ENCODE data around the gene HTRA1. TPM values are rescaled to one million over a fixed set of nuclear protein-coding genes. Genes with fewer than 3 reads are reported as not detected.

The HTRA1 gene
- total and polyA plus RNA-seq, 2 donors (not counting 1 experiment from before 2014, with no cell fraction given): 109 to 216 TPM

GRCh38 chr10:122471531-122472177 lies 10.3 kb downstream of the HTRA1 start:
- H3K9me3 ChIP-seq (ENCODE audit: control insufficient read depth, insufficient read depth, low read depth, low read length): no peaks in the 10 kb centered on the region
- TF ChIP-seq, protein P1, sequence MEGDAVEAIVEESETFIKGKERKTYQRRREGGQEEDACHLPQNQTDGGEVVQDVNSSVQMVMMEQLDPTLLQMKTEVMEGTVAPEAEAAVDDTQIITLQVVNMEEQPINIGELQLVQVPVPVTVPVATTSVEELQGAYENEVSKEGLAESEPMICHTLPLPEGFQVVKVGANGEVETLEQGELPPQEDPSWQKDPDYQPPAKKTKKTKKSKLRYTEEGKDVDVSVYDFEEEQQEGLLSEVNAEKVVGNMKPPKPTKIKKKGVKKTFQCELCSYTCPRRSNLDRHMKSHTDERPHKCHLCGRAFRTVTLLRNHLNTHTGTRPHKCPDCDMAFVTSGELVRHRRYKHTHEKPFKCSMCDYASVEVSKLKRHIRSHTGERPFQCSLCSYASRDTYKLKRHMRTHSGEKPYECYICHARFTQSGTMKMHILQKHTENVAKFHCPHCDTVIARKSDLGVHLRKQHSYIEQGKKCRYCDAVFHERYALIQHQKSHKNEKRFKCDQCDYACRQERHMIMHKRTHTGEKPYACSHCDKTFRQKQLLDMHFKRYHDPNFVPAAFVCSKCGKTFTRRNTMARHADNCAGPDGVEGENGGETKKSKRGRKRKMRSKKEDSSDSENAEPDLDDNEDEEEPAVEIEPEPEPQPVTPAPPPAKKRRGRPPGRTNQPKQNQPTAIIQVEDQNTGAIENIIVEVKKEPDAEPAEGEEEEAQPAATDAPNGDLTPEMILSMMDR (conservative IDR thresholded peaks at IDR 0.05 in 1 of 2, IDR thresholded peaks at IDR 0.05 in 1 of 2; ENCODE audit: low read depth in 1 of 2, low read length in 2 of 2): no peak
- TF ChIP-seq EZH2 (IDR thresholded peaks at IDR 0.05; ENCODE audit: low read length, missing control alignments): no peak
- H3K4me2 ChIP-seq (ENCODE audit: extremely low read depth, insufficient read depth, low read length): no peak overlapping the region

DNA sequence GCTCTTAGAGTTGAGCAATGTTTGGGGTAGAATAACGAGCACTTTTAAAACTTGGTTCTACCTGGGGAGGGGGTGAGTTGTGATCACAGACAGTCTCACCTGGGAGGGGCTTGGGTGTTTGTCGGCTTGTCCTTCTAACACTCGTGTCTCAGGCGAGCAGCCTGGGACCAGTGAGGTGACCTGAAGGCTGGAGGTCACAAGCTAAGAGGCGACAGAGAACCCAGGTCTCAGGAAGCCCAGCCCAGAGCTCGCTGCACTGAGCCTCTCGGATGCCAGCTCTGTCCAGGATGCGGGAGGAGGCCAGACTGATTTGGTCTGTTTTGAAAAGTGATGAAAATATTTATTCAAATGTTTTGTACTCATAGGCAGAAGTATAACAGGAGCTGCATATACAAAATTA lies 11.8 kb downstream of the HTRA1 start:
- H3K4me2 ChIP-seq (ENCODE audit: extremely low read depth, insufficient read depth, low read length): no peak overlapping the region
- H3K27me3 ChIP-seq (ENCODE audit: control insufficient read depth, insufficient read depth, low read length): no peaks in the 10 kb centered on the region
- no peaks in the 10 kb centered on the region for H4K20me1 ChIP-seq (ENCODE audit: control insufficient read depth, extremely low read depth, insufficient read depth, low read length)
- no peaks in the 10 kb centered on the region for H3K9me3 ChIP-seq (ENCODE audit: control insufficient read depth, insufficient read depth, low read depth, low read length)
- H3K36me3 ChIP-seq (ENCODE audit: control insufficient read depth, insufficient read depth, low read length): no peaks in the 10 kb centered on the region
- TF ChIP-seq EZH2 (IDR thresholded peaks at IDR 0.05; ENCODE audit: low read length, missing control alignments): no peak
- TF ChIP-seq, protein P1 (conservative IDR thresholded peaks at IDR 0.05 in 1 of 2, IDR thresholded peaks at IDR 0.05 in 1 of 2; ENCODE audit: low read depth in 1 of 2, low read length in 2 of 2): no peak
- H3K4me3 ChIP-seq (replicated peaks in 1 of 4; ENCODE audit: control extremely low read depth in 1 of 4, insufficient read depth in 1 of 4, low read depth in 3 of 4, low read length in 4 of 4): no peak overlapping the region
- H3K79me2 ChIP-seq (ENCODE audit: control insufficient read depth, insufficient read depth, low read length): peaks cover 3% of the 10 kb centered on the region
- H3K4me1 ChIP-seq (ENCODE audit: control insufficient read depth, extremely low read depth, insufficient read depth, low read length): peaks cover 23% of the 10 kb centered on the region
- H3K9ac ChIP-seq (ENCODE audit: insufficient read depth, low read length): no peak overlapping the region
- H2AFZ ChIP-seq (ENCODE audit: low read length): no peak overlapping the region
- DNase-seq (ENCODE audit: low read depth in 2 of 2): no peak
- H3K27ac ChIP-seq (ENCODE audit: insufficient read depth, low read length): no peak overlapping the region

More at GRCh38 chr10:122471531-122472177, 10.3 kb downstream of the HTRA1 start:
- Histone ChIP-seq H3K36me3 (ENCODE audit: control insufficient read depth, insufficient read depth, low read length) (no peaks in the 10 kb centered on the region), H4K20me1 (ENCODE audit: control insufficient read depth, extremely low read depth, insufficient read depth, low read length) (no peaks in the 10 kb centered on the region), H3K9ac (ENCODE audit: insufficient read depth, low read length) (no peak overlapping the region), H3K4me3 (replicated peaks in 1 of 4; ENCODE audit: control extremely low read depth in 1 of 4, insufficient read depth in 1 of 4, low read depth in 3 of 4, low read length in 4 of 4) (no peak overlapping the region), H3K79me2 (ENCODE audit: control insufficient read depth, insufficient read depth, low read length) (peaks cover 3% of the 10 kb centered on the region), H3K4me1 (ENCODE audit: control insufficient read depth, extremely low read depth, insufficient read depth, low read length) (peaks cover 23% of the 10 kb centered on the region), H2AFZ (ENCODE audit: low read length) (no peak overlapping the region), H3K27ac (ENCODE audit: insufficient read depth, low read length) (no peak overlapping the region), H3K27me3 (ENCODE audit: control insufficient read depth, insufficient read depth, low read length) (no peaks in the 10 kb centered on the region)
- peak in 1 of 2 donors; percentile 37 for DNase-seq (ENCODE audit: low read depth in 2 of 2)

GRCh38 chr10:122474131-122474818 lies 12.9 kb downstream of the HTRA1 start:
- Histone ChIP-seq H3K9me3 (ENCODE audit: control insufficient read depth, insufficient read depth, low read depth, low read length) (no peaks in the 10 kb centered on the region), H4K20me1 (ENCODE audit: control insufficient read depth, extremely low read depth, insufficient read depth, low read length) (no peaks in the 10 kb centered on the region), H3K27ac (ENCODE audit: insufficient read depth, low read length) (no peak overlapping the region), H3K4me2 (ENCODE audit: extremely low read depth, insufficient read depth, low read length) (no peak overlapping the region), H3K36me3 (ENCODE audit: control insufficient read depth, insufficient read depth, low read length) (no peaks in the 10 kb centered on the region), H3K27me3 (ENCODE audit: control insufficient read depth, insufficient read depth, low read length) (no peaks in the 10 kb centered on the region), H3K4me1 (ENCODE audit: control insufficient read depth, extremely low read depth, insufficient read depth, low read length) (peaks cover 20% of the 10 kb centered on the region), H3K79me2 (ENCODE audit: control insufficient read depth, insufficient read depth, low read length) (peaks cover 3% of the 10 kb centered on the region), H3K9ac (ENCODE audit: insufficient read depth, low read length) (no peak overlapping the region), H3K4me3 (replicated peaks in 1 of 4; ENCODE audit: control extremely low read depth in 1 of 4, insufficient read depth in 1 of 4, low read depth in 3 of 4, low read length in 4 of 4) (no peak overlapping the region), H2AFZ (ENCODE audit: low read length) (no peak overlapping the region)
- DNase-seq (ENCODE audit: low read depth in 2 of 2): peak in 1 of 2 donors; percentile 56
- TF ChIP-seq EZH2 (IDR thresholded peaks at IDR 0.05; ENCODE audit: low read length, missing control alignments): no peak
- TF ChIP-seq, protein P1 (conservative IDR thresholded peaks at IDR 0.05 in 1 of 2, IDR thresholded peaks at IDR 0.05 in 1 of 2; ENCODE audit: low read depth in 1 of 2, low read length in 2 of 2): no peak
